SIG-M5 treated with dmso at 0.1 percent for 504 hours (cell line): Measurements from ENCODE around the gene GAK.

ENCODE experiments used
- DNase-seq: peaks from one replicate; lab custom pipeline; 2025; ENCODE audit not compliant: unreplicated experiment; lab: John Stamatoyannopoulos, UW

Gene GAK

DNA sequence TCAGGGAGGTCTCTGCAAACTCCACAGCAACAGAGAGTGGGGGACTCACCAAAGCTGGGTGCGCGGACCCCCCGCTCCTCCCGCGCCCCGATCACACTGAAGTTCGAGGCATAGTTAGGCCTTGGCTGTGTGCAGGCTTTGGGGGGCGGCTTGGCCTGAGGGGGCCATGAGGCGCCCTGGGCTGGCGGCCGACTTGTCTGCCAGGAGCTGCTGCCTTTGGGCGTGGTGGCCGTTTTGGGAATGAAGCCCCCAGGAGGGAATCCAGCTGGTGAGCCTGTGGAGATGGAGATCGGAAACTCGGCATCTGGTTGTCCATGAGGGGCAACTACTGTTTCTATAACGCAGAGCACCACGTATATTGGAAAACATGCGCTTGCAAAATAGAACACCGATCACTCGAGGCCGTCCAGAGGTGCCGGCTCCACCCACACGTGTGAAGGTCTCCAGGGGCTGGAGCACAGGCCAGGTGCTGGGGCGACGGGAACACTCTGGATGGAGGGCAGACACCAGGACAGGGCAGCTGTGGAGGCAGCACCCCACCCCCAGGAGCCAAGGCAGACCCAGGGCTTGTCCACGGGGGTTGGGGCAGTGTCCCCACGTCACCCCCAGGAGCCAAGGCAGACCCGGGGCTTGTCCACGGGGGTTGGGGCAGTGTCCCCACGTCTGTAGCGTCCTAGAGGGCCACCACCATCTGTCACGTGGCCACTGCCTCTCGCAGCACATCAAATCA is 80.2 kb downstream of the GAK start:
- DNase-seq, result no peak

DNA sequence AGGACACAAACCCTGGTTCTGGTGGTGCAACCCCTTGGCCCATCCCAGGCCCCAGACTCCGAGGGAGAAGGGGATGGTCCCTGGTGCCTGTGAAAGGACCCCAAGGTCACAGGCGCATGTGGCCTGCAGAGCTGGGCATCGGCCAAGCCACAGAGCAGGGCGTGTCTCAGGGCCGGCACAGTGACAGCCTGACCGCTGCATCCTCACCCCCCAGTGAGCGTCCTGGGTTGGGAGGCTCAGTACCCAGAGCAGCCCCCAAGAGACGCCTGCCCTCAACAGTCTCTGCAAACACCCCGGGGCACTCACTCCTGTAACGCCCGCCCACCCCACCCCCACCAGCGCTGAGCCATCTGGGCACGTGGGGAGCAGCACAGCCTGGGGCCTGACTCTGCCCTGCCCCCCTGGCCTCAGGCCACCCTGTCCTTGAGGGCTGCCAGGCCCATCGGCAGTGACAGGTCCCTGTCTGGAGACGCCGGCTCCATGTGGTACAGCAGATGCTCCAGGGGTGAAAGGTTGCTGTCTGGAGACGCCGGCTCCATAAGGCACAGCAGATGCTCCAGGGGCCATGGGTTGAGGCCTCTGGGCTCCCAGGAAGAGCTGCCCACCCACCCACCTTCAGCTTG is 81.7 kb downstream of the GAK start:
- no peak for DNase-seq

DNA sequence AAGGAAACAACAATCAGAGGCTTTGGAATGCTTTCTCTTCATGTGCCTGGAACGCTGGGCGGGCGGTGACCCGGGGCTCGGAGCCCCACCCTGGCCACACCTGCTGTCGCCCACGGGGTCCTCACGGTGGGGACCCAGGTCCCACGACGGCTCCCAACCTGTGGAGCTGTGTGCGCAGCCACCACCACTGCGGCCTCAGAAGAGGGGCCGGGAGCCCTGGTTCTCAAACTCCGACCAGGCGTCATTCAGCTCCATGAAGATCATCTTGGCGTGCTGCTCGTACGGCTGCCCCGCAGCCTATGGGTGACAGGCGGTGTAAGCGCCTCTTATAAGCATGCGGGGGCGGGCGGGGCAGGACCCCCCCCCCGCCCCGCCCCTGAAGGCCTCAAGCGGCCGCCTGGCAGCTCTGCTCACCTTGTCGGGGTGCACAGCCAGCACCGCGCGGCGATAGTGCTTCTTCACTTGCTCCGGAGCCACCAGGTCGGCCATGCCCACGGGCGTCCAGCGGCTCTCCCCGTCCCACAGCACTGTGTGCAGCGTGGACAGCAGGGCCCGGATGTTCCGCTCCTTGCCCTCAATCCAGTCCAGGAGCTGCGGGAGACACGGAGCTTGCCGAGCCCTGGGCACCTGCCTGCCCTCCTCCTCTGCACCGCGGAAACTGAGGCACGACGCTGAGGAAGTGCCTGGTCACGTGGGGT is 82.5 kb downstream of the GAK start:
- no peak for DNase-seq

DNA sequence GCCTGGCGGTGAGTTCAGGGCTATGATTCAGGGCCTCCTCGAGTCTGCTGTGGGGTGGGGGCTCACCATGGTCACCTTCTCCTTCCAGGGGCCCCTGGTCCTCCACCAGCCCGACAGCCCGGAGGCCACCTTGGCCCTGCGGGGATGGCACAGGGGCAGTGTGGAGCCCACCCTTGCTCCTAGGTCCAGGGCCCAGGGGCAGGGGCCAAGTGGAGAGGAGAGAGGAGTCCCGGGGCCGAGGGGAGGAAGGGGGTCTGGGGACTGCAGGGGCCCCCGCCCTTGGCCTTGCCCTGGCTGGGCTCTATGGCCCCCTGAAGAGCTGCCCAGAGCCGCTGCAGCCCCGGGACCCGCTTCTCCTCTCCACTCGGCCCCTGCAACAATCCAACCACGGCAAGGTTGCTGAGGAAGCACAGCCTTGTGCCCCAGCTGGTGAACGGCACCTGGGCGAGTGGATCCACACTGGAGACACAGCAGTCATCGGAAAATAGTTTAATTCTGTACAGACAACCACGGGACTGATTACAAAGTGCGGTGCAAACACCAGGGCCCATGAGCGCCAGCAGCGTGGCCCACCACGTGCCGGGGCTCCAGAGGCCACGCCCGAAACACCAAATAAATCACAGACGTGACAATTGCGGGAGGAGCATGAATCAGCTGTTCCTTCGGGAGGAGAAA is 83.2 kb downstream of the GAK start:
- DNase-seq, result no peak

DNA sequence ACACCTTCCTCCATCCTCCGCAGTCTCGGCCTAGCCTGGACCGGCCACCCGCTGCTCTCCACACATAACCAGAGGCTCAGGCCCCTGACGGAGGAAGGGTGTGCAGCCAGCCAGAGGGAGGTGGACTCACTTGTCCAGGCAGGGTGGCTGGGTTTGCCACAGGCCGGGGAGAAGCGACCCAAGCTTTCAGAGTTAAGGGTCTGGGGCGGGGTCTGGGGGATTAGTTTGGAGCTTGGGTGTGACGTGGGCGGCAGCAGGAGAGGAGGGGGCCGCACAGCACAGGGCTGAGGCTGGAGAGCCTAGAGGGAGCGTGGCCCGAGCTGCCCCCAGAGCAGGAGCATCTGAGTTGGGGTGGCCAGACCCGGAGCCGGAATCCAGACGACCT is 83.8 kb downstream of the GAK start:
- DNase-seq, result no peak

DNA sequence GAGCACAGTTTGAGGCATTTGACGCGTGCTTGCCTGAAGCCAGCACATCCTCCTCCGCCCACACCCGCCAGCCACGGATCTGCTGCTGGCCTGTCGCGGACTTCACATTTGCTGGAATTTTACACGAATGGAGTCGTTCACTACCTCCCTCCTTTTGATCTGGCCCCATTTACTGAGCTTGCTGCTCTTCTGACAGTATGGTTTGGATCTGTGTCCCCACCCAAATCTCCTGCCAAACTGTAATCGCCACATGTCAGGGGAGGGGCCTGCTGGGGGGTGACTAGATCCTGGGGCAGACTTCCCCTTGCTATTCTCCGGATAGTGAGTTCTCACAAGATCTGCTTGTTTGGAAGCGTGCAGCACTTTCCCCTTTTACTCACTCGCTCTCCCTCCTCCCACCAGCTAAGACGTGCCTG is 86.3 kb downstream of the GAK start:
- DNase-seq, result no peak

DNA sequence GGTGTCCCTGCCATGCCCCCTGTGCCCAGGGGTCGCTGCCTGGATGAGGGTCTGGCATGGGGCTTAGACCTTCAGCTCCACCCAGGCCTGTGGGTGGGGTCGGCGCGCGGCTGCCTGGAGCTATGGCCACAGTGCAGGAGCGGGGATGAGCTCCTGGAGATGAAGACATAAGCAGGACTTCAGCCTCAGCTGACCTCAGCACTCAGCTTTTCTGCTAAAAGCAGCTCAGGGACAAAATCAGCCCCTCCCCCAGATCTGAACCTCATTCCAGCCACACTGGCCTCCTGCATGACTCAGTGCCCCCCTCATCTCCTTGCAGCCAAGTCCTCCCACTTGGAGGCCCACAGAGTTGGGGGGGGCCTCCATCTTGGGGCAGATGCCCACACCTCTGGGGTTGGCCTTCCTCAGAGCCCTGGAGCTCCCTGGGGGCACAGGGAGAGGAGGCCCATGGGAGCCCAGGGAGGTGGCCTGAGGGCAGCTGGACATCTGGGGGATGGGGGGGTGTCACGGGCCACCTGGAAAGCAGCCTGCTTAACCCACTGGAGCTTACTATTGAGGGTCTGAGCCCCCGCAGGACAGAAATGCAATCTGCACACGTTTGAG is 86.8 kb downstream of the GAK start:
- DNase-seq, result no peak

DNA sequence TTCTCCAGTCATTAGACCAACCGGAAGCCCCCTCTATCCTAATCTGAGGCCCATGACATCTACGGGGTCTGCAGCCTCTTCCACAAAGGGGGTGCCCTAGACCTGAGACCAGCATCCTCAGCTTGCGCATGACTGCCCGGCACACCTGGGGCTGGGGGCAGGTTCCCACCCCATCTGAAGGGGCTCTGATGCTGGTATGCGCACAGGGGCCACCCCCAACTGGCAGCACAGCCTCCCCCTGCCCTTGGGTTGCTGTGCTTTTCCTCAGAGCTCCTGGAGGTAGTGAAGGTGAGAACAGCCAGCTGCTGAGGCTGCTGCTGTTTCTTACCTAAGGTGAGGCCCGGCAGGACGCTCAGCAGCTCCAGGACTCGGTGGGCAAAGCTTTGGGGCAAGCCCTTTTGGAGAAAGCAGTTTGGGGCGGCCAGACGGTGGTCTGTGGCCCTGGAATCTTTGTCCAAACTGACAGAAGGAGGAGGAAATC is 87.3 kb downstream of the GAK start:
- DNase-seq, result no peak

DNA sequence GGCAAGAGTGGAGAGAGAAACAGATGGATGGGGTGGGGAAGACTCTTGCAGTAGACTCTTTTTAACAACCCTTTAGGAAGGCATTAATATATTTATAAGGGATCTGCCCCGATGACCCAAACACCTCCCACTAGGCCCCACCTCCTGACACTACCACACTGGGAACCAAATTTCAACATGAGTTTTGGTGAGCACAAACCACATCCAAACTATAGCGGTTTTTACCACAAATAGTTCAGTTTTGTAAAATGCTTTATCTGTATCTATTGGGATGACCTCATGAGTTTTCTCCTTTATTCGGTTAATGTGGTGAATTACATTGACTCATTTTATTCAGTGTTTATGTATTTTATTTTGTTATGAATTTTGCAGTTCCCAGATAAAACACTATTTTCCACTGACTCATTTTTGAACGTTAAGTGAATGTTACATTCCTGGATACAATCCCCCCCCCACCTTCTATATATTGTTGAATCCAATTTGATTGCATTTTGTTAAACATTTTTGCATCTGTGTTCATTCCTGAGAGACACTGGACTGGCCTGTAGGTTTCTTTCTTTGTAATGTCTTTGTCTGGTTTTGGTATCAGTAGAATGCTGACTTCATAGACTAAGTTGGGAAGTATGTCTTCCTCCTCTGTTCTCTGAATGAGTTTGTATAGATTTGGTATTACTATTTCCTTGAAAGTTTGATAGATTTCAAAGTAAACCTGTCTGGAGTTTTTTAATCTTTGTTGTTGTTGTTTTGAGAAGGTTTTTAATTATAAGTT is 92.3 kb downstream of the GAK start:
- no peak for DNase-seq

DNA sequence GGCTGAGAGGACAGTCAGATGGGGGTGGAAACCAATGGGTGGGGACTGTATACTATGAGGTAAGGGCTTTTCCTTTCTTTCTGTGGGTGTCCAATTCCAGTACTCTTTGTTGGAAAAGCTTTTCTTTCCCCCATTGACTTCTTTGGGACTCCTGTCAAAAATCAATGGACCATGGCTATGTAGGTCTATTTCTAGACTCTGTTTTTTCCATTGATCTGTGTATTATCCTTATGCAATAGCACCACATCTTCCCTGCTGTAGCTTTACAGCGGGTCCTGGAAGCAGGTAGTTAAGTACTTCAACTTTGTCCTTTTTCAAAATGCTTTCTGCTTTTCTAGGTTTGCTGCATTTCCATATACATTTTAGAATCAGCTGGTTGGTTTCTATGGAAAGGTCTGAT is 94.3 kb downstream of the GAK start:
- no peak for DNase-seq

DNA sequence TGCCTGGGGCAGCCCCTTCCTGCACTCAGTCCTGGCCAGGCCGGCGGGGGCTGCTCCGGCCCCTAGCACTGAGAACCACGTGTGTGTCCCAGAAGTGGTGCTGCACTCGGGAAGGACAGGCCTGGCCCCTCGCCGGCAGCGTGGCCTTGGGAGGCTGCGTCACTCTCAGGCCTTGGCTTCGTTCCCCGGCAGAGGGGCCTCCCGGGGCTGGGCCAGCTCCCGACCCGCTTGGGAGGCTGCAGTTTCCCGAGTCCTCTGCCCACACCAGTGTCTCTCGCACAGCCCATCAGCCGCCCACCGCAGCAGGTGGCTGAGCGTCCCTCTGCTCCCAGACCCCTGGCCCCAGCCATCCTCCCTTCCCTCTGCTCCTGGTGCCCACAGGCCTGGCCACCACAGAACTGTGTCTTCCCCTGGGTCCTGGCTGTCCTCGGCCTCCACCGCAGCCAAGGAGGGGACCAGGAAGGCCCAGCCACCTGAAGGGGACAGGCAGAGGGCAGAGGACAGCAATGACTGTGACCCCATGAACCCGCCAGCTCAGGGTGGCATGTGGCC is 95.3 kb downstream of the GAK start:
- DNase-seq, result no peak

DNA sequence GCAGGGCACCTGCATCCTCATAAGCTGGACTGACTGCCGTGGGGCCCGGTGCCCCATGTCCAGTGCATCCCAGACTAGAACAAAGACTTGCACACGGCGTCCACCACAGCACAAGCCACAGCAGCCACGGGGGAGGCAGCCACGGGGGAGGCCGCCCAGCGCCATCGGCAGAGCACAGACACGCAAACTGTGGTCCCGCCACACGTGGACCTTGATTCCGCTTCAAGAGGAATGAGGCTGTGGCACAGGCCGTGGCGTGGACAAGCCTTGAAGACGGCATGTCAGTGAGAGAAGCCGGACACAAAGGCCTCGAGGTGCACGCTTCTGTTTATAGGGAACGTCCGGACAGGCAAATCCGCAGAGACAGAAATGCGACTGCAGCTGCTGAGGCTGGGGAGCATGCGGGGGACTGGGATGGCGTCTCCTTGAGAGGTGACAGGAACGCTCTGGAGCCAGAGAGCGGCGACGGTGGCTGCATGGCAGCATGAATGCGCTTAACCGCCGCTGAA is 96.1 kb downstream of the GAK start:
- no peak for DNase-seq

DNA sequence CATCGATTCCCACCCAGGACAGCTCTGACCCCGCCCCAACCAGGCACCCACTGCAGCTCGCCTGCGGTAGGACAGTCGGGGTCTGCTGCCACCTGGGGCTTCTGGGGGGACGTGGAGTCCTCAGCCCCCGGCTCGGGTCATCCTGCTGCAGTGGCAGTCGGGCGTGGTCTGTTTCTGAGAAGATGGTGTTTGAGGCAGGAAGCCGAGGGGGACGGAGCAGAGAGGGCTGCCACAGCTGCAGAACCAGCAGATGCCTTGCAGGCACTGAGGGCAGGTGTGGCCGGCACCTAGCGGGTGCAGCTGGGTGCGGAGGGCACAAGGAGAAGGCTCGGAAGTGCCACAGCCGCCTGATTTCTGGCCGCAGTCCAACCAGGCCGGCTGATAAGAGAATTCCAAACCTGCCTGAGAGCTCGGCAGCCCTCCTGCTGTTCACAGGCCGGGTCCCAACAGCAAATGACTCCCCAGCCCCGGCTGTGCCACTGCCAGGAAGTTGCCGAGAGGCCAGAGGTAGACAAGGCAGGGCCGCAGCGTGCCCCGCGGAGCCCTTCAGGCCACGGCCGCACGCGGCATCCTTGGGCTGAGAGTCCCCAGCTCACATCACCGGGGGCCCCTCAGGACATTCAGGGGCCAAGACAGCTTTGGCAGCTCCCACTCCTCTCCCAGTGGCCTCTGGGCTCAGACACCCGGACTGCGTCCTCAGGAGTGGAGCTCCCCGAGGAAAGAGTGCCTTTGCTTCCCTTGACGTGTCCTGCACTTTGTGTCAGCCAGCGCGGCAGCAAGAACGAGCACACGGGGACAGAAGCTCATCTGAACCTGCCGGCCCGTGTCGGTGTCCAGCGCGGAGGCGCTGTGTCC is 96.7 kb downstream of the GAK start:
- no peak for DNase-seq

DNA sequence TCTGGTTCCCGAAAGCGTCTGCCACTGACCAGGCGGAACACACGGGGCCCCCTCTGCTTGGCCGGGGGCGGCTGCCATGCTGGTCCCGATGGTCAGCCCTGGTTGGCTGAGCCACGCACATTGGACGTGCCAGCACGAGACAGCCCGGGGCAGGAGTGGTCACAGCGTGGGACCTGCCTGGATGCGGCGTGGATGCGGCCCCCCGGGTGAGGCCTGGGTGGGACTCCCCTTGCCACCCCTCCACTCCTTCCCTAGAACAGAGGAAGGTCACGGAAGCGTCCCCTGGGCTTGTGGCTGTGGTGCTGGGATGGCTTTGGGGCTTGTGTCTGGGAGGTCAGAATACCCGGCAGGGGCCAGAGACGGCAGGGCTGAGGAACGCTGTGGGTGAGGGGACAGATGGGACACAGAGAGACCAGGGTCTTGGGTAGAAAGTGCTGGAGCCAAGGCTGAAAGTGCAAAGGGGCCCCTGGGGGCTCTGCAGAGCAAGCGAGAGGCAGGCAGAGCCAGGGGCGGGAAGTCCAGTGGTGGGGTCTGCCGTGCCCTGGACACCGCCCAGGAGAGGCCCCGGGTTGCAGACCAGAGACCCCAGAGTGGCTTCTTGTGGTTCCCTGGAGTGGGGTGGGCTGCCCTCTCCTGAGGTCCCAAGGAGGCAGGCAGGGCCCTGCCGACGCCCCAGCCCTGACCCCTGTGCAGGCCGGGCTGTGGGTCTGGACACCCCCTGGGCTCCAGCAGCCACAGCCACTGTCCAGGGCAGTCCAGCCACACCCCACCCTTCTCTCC is 97.6 kb downstream of the GAK start:
- DNase-seq, result no peak

DNA sequence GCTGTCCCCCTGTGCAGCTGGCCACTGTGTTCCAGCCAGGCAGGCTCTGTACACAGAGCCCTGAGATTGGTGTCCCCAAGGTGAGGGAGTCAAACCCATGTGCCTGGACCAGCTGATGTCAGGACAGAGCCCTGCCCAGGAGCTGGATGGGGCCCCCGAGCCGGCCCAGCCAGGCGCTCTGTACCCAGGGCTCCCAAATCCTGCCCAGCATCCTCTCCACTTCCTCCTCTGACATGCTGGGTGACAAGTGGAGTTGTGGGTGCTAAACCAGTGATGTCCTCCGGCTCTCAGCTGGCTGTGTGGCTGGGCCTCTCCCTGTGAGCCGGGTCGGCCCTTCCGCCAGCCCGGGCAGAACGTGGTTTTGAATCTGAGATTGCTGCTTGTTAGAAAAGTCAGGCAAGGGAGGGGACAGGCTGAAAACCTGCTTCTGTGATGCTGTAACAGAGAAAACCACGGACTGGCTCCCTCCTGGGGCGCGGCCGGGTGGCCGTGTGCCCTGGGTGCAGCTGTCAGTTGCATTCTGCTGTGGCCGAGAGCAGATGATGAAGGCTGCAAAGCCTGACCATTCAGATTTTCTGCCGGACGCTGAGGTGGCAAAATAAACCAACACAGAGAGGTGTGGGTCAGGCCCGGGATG is 98.3 kb downstream of the GAK start:
- no peak for DNase-seq

DNA sequence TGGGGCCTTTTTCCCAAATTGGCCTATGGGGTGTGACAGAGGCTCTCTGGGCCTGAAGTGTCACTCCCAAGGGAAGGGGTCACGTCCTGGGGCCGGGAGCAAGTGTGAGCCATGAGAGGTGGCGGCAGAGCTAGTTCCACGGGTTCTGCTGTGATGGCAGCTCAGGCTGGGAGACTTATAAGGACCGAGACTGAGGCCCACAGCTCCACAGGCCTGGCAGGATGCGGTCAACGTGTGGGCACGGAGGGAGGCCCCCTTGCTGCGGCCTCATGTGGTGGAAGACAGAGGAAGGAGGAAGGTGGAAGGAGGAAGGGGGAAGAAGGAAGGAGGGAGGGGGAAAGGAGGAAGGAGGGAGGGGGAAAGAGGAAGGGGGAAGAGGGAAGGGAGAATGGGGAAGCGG is 99.0 kb downstream of the GAK start:
- no peak for DNase-seq

DNA sequence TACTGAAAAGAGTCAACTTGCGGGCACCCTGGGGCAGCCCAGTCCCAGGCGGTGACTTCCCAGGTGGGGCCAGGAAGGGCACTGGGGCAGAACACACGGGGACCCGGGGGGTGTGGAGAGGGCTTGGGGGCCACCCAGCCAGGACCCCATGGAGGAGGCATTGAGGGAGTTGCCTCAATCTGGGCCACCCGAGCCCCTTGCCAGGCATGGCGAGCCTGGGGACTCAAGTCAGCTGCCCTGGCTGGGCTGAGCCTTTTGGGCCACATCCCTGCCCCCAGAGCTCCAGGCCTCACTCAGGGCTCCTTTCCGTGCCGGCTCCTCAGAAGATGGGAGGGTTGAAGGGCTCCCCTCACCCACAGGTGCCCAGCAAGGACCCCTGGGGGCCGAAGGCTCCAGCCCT is 99.6 kb downstream of the GAK start:
- no peak for DNase-seq

DNA sequence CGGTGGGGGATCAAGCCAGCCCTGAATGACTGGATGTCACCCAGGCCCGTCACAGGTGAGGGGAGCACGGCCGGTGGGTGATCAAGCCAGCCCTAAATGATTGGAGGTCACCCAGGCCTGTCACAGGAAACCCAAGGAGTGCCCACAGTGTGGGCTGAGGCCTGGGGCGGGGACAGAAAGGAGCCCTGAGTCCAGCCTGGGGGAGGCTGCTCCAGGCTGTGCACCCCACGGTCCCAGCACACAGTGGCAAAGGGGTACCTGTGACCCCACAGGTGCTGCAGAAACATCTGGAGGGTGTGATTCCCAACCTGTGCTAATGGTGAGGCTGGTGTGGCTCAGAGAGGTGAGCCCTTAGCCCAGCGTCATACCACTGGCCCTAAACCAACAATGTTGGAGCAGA is 100.0 kb downstream of the GAK start:
- no peak for DNase-seq
